Esophagus mucosa (tissue), 1 donor: ENCODE data around the gene CCDC8. TPM values are rescaled to one million over a fixed set of nuclear protein-coding genes. Genes with fewer than 3 reads are reported as not detected.
"Not testable (repeated sequence)": the region's sequence is repeated elsewhere in the genome, so short reads cannot be mapped to it uniquely, and the experiment has no call there.

Experiments used
- ATAC-seq: fragments of 200-7000 bp; cut with Tn5 transposase; one replicate; pipeline ENCODE4 v1.9.1; 2020
- total RNA-seq: library from RNA; stranded (reverse); gene quantifications from one replicate; pipeline ENCODE4 v1.2.4, GENCODE V29; 2023
- donor health status: DM: yes; HTN: yes; CAD: no.

CCDC8 gene
- total RNA-seq, 1 donor from 2014 or later: 0.80 TPM

DNA sequence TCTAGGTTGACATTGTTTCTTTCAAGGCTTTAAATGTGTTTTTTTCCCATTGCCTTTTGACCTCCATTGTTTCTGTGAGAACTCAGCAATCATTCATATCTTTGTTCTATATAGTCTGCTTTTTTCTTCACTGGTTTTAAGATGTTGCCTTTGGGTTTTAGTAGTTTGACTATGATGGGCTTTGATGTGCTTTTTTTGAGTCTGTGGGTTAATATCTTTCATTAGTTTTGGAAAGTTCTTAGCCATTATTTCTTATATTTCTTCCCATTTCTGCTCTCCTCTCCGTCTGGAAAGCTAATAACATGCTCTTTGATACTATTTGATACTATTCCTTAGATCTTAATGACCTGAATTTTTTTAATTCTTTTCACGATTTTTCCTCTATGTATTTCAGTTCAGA, 32.7 kb downstream of the CCDC8 start:
- ATAC-seq: no peak

DNA sequence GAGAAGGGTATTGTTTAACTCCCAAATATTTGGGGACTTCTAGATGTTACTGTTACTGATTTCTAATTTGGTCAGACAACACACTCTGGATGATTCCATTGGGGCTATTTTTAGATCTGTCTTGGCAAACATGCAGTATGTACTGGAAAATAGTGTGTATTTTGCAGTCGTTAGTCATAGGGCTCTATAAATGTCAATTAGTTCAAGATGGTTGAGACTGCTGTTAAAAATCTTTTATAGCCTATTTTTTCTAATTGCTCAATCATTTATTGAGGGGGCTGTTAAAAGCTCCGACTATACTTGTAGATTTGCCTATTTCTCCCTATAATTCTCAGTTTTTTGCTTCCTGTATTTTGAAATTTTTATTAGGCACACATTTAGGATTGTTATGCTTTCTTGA, 35.1 kb downstream of the CCDC8 start:
- ATAC-seq: no peak

DNA sequence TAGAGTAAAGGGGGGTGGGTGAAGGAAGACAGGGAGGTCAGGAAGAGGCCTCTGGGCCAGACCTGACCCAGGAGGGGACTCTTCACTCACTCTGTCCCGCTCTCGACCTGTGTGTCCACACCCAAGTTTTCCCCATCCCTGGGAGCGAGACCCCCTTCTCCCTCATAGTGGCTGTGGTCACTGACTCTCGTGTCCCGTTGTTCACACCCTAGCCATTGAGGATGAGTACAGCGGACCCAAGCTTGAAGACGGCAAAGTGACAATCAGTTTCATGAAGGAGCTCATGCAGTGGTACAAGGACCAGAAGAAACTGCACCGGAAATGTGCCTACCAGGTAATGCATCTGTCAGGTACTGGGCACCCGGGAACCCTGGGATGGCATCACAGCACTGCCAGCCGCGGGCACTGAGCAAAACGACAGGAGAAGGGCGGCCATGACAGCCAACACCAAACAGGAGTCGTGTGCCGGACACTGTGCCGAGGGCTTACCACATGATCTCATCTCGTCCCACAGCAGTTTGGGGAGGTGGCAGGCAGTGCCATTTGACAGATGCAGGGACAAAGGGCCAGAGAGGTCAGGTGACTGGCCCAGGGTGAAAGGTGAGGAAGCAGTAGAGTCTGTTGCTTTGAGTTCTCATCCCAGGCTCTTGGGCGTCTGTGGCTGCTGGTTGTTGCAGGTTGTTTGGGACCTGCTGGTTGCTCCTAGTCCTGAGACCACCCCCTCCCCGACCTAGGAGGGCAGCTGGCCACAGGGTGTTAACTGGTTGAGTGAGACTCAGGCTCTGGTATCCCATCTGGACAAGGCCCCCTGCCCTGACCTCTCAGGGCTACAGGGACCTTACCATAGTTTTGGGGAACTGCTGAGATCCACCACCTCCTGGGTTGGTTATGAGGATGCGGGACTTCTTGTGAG, 36.9 kb downstream of the CCDC8 start:
- no peak for ATAC-seq

DNA sequence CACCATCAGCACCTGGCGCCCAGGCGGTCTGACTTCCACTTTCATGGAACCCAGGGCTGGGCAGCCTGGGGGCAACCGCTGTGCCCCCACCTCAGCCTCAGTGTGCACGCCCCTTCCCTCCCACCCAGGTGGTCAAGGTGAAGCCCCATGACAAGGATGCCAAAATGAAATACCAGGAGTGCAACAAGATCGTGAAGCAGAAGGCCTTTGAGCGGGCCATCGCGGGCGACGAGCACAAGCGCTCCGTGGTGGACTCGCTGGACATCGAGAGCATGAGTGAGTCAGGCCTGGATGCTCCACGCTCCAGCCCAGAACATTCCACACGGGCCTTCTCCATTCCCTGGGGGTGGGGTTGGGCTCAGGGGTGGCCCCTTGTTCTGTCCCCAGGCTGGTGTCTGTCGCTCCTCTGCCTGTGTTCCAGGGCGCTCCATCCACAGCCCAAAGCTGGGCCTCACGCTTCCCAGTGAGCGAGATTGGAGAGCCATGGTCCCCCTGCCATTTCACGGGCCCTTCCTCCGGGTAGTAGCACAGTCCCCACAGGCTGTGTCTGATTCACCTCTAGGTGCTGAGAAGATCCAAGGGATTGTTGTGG, 37.8 kb downstream of the CCDC8 start:
- not testable (repeated sequence) for ATAC-seq

DNA sequence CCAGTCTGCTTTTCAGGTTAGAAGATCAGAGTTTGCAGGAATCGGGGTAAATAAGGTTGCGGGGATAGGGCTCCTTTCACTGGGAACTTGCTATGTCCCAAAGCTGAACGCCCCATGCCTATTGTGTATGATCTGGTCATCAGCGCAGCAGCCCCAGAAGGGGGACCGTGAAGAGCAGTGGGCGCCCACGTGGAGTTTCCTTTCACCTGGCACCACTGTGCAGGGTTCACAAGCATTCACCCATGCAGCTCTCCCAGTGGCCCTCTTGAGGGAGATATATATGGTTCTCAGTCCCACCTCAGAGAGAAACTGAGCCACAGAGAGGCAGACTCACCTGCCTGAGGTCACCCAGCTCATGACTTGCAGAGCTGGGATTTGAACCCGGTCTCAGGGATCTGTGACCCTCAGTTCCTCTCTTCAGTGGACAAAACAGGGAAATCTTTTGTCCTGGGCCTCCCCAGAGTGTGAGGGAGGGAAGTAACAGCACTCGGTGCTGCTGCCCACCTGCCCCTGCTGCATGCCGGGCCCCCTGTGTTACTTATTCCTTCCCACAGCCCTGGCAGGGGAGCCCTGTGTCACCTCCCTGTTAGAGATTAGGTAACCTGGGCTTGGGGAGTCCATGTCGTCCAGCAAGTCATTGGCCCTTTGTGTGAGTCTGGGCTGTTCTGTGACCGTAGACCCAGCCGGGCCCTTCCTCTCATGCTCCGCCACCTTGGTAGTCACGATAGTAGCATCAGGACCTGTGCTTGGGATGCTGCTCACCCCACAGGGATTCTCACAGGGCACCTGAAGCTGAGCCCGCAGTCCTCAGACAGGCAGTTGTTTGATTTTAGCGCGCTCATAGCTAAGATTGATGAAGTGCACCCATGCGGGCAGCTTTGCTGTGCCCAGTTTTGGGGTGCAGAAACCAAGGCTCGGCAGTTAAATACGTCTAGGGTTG, 38.6 kb downstream of the CCDC8 start:
- no peak for ATAC-seq

DNA sequence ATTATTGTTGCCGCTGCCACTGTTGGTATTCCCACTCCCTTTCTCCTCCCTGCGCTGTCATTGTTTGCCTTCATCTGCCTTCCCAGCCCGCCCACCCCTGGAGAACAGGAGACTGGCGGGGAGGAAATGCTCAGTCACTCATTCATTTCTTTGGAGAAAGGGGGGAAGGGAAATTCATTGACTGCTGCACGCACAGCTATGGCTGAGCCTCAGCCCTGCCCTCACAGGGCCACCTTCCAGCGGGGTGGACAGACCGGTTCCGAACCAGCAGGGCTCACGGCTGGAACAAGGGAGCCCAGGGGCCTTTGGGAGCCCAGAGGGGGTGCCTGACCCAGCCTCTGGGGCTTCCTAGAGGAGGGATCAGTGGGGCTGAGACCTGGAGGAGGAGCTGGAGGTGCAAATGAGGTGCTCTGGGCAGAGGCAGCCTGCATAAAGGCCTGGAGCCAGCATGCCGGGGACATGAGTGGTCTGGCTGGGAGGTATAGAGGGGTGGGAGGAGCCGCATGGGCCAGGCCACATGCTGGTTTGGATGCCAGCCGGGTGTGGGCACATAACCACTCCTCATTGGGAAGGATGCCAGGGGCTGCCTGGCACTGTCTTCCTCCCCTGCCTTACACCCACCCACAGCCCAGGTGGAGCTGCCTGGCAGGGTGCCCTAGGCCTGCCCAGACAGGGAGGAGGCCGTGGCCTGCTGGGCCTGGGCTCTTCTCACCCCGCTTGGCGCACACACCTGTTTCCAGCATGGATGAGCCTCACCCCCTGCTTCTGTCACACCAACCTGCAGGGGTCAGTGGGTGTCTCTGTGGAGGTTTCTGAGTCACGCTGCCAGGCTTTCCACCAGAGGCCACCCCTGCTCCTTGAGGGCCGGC, 39.6 kb downstream of the CCDC8 start:
- ATAC-seq: peak; percentile 90

DNA sequence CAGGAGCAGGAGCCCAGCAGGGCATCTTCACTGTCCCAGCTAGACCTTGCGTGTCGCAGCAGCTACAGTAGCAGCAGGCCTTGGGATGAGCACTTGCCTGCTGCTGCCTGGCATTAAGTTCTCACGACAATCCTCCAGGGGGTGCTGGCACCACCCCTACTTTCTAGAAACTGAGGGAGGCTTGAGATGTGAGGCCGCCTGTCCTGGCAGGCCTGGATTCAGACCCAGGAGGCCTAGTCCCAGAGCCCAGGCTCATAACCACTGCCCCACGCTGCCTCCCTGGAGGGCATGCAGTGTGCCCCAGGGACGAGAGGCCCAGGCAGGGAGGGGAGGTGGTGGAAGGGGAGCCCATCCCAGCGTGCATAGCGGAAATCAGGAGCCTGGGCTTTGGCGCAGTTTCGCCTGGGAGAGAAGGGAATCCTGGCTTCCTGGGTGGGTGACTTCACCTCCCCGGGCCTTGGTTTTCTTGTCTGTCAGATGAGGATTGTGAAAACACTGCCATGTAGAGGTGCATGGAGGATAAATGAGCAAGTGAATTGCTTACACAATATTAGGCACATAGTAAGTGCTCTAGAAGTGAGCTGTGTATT, 40.4 kb downstream of the CCDC8 start:
- ATAC-seq: peak; percentile 5

DNA sequence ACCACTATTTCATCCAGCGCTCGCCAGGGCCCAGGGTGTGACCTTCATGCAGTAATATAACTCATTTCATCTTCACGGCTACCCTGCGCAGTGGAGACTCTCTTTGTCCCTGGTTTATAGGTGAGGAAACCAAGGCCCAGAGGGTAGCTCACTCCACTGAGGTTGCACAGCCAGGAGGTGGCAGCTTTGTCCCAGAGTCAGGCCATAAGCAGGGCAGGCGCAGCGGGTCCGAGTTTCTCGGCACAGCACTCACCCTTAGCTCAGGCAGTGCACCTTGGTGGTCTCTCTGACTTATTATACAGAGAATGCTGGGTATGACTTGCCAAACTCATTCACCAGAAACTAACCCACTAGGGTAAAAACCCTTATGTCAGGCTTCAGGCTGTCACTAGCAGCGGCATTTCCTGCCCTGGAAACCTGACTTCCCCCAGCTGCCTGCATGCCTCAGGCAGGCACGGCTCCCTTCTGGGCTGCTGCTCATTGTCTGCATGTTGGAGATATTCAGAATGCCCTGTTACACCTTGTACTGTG, 41.9 kb downstream of the CCDC8 start:
- no peak for ATAC-seq

DNA sequence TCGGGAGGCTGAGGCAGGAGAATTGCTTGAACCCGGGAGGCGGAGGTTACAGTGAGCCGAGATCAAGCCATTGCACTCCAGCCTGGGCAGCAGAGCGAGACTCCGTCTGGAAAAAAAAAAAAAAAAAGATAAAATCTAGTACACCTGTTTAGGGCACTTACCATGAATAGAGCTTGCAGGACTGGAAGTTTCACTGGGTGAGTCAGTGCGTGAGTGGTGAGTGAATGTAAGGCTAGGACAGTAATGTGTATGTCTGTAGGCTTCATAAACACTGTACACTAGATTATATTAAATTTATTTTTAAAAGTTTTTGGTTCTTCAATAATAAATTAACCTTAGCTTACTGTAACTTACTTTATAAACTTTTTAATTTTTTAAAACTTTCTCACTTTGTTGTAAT, 43.5 kb downstream of the CCDC8 start:
- no peak for ATAC-seq

DNA sequence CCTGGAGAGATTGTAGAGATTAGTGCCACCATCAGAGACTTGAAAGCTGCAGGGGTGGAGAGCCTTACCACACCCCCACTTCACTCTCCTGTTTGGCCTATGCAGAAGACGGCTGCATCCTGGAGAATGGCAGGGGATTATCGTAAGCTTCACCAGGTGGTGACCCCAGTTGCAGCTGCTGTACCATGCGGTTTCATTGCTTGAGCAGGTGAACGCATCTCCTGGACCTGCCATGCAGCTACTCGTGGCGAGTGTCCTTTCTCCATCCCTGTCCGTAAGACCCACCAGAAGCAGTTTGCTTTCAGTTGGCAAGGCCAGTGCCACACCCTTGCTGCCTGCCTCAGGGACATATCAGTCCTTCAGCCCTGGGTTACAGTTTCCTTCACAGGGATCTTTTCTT, 45.2 kb downstream of the CCDC8 start:
- no peak for ATAC-seq

DNA sequence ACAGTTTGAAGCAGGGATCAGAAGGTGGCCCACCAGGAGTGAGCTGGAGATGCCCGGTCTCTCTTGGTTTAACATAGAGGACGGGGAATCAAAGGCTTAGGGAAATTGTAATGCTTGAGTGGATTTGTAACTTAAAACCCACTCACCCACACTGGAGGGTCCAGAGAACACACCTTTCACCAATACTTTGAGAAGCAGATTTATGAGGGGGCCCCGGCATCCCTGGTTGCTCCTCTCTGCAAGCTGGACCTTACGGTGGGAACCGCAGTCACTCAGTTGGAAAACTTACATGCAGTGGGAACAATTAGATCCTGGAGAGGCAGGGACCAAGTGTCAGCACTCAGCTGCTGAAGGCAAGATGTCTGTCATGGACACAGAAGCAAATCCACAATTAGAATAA, 45.9 kb downstream of the CCDC8 start:
- ATAC-seq: no peak

DNA sequence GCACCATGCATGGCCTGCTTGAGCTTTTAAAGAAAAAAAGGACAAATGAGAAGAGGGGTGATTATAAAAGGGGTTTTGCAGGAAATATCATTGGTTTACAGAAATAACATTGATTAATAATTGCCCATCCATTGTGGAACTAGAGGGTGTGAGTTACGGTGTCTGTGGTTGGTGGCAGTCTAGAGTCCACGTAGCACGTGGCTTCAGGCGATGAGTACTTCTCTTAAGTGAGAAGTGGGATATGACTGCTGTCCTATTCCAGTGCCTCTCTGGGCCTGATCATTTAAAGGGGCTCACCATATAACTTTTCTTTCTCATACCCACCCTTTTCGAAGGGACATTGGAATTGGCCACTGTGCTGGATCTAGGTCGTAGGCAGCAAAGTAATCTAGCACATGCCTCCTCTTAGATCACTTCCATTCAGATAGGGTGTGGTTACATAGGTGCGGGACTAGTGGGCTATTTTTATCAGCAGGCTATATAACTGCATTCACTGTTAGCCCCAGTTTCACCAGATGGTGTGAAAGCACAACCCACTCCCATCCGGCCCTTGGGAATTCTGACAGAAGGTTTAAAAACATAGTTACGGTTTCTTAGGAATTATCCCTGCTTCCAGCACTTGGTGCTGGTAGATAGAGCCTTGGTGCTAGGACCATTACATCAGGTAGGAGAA, 46.6 kb downstream of the CCDC8 start:
- ATAC-seq: no peak

DNA sequence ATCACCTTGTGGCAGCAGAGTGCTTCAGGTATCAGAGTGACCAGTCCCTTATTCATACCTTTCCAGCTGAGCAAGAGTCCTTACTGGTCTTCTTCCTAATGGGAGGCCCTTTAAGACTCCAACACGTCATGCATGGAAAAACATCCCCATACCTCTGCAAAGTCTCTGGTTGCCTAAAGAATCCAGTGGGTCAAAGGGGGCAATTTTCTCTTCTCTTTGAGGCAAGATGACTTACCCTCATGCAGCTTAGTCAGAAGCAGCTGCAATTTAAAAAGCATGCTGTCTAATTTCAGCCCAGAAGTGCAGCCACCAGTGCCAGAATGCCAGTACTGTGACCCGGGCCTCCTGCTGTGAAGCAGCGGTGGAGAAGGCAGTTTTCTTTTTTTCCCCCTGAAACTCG, 47.8 kb downstream of the CCDC8 start:
- no peak for ATAC-seq

DNA sequence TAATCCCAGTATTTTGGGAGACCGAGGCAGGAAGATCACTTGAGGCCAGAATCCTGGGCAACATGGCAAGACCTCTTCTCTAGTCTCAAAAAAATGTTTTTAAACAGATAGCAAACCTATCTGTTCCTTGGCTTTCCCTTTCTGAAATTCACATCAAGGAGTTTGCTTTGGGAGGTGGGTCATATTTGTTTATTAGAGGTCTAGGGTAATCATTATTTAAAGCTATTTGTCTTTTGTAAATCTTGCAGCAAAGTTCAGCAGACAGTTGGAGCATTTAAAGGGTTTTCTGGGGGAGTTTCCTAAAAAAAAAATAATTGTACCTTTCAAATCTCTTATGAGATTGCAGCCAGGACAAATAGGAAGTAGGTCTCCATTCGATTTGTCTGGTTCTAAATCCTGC, 49.0 kb downstream of the CCDC8 start:
- no peak for ATAC-seq

DNA sequence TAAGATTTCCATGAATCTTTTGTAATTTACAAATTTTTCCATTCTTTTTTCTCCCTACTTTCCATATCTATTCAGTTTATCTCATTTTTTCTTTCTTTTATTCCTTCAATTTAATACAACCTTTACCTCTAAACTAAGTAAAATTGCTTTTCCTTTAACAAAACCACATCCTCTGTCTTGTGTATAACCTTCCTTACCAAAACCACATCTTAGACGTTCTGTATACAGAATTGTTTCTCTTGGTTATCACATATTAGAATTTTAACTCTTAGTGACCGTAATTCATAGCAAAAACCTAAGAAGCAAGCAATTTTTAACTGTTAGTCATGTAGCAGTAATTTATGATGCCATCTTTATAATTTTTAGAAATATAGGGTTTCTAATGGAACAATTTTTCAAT, 51.4 kb downstream of the CCDC8 start:
- no peak for ATAC-seq

Other genes starting within 250 kb of the CCDC8 start
- 20.2 TPM for gene IGFL1, start 183.8 kb downstream of the CCDC8 start, total RNA-seq
- 4.0 TPM for gene HIF3A, start 116.5 kb downstream of the CCDC8 start, total RNA-seq
- 31.0 TPM for gene PPP5C, start 66.5 kb downstream of the CCDC8 start, total RNA-seq
- gene PNMA8C, start 15.4 kb upstream of the CCDC8 start, total RNA-seq: not detected
- 0.12 TPM for gene PNMA8A, start 58.0 kb upstream of the CCDC8 start, total RNA-seq
- 0.08 TPM for gene PNMA8B, start 82.3 kb upstream of the CCDC8 start, total RNA-seq
- gene CALM3, start 187.8 kb upstream of the CCDC8 start, total RNA-seq: 109 TPM
- 0.12 TPM for gene PTGIR, start 211.5 kb upstream of the CCDC8 start, total RNA-seq
- not detected for gene GNG8, start 222.6 kb upstream of the CCDC8 start, total RNA-seq
- 0.32 TPM for gene DACT3, start 247.6 kb upstream of the CCDC8 start, total RNA-seq